BE2C (cell line): ENCODE data around the gene PNPLA1.

Experiments used
- DNase-seq: peaks from one replicate; pipeline ENCODE4 v3.0.0-alpha.2; 2020
- H3K27me3 ChIP-seq: fragments of 250-450 bp; sonication (Bioruptor Pico); 2 replicates; pipeline ENCODE4 v1.5.1; 2020; ENCODE audit warnings: mild to moderate bottlenecking
- H3K36me3 ChIP-seq: fragments of 250-450 bp; sonication (Bioruptor Pico); 2 replicates; pipeline ENCODE4 v1.5.1; 2020; ENCODE audit warnings: mild to moderate bottlenecking
- H3K4me1 ChIP-seq: fragments of 250-450 bp; sonication (Bioruptor Pico); 2 replicates; pipeline ENCODE4 v1.5.1; 2020
- H3K4me3 ChIP-seq: 2 replicates; pipeline ENCODE4 v1.5.1; 2011; ENCODE audit warnings: low read depth, low read length
- H3K9me3 ChIP-seq: fragments of 250-450 bp; sonication (Bioruptor Pico); 2 replicates; pipeline ENCODE4 v1.5.1; 2020
- TF ChIP-seq, protein P1 (sequence below): IDR thresholded peaks from 2 replicates; pipeline ENCODE4 v1.5.1; 2012; ENCODE audit warnings: mild to moderate bottlenecking, low read depth, low read length

Gene PNPLA1

DNA sequence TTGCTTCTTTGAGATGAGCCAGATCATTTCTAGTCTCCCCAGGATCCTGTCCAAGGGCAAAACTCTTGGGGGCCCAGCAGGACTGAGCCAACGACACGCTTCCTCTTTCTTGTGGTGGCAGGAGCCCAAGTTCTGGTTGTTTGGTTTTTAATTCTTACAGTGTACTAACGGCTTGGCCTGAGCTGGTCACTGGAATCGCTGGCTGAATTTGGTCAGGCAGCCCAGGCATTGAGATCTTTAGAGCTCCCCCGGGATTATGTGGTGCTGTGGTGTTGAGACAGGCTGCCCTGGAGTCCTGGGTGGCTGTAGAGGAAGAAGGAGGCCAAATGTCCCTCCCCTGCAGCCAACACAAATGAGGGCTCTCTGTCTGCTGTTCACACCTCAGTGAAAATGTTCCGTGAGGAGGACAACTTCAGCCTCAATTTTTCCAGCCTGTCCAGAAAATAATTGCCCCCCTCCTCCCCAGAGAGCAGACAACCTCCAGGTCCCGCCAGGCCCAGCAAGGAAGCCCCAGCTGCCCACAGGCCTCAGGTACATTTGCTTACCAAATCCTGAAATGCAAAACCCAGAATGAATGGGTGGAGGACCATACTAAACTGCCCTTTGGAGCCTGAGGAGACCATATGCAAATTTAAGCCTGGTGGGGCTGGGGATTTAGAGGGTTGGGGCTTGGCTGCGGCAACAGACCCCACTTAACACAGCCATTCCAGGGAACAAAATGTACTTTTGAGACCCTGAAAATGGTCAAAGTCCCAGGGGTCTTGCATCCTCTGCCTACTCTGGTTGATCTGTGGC, 43.2 kb downstream of the PNPLA1 start:
- no peaks in the 10 kb centered on the region for H3K4me1 ChIP-seq
- H3K27me3 ChIP-seq: no peaks in the 10 kb centered on the region
- DNase-seq: no peak
- no peak overlapping the region for H3K4me3 ChIP-seq
- no peaks in the 10 kb centered on the region for H3K36me3 ChIP-seq
- H3K9me3 ChIP-seq: no peaks in the 10 kb centered on the region
- TF ChIP-seq, protein P1, sequence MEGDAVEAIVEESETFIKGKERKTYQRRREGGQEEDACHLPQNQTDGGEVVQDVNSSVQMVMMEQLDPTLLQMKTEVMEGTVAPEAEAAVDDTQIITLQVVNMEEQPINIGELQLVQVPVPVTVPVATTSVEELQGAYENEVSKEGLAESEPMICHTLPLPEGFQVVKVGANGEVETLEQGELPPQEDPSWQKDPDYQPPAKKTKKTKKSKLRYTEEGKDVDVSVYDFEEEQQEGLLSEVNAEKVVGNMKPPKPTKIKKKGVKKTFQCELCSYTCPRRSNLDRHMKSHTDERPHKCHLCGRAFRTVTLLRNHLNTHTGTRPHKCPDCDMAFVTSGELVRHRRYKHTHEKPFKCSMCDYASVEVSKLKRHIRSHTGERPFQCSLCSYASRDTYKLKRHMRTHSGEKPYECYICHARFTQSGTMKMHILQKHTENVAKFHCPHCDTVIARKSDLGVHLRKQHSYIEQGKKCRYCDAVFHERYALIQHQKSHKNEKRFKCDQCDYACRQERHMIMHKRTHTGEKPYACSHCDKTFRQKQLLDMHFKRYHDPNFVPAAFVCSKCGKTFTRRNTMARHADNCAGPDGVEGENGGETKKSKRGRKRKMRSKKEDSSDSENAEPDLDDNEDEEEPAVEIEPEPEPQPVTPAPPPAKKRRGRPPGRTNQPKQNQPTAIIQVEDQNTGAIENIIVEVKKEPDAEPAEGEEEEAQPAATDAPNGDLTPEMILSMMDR: no peak

DNA sequence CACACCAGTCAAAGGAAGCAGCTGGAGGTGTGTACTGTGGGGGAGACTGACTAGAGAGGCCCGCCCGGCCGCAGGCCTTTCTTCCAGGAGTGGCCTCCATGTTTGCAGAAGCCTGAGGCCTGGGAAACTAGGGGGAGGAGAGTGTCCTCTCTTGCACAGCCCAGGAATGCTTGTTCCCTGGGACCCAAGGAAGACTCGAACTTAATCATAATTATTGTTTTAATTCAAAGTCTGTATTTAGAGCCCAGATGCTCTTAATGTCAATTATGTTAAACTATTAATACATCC, 43.7 kb downstream of the PNPLA1 start:
- DNase-seq: no peak
- TF ChIP-seq, protein P1: no peak
- Histone ChIP-seq H3K4me1 (no peaks in the 10 kb centered on the region), H3K36me3 (no peaks in the 10 kb centered on the region), H3K9me3 (no peaks in the 10 kb centered on the region), H3K4me3 (no peak overlapping the region), H3K27me3 (no peaks in the 10 kb centered on the region)

DNA sequence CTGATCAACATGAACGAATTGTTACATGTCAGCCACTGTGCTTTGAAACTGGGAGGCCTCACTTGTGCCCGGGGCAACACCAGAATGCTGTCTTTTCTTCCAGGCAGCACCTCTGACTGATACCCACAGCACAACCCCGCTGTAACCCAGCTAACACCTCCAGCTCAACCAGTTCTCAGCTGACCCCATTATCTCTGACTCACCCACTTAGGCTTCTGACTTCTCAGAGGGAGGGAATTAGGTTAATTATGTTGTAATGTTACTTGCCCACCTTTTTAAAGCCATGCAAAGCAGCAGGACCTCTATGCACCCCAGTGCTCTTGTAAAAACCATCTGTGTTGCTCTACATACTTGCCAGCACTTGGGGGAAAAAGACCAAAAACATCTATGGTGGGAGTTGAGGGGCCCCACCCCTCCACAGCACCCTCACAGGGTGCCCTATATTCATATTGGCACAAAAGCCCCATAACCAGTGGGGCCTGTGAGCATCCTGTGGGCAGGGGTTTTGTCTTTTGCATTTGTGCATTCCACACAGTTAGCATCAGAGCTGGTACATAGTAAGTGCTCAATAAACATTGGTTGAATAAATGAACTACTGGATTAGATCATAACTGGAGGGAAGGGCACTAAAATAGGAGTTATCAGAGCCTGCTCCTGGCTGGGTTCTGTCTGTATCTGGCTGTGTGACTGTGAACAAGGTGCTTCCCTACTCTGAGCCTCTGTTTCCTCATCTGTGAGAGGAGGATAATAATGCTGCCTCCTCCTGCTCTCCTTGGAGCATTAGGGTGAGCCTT, 44.6 kb downstream of the PNPLA1 start:
- Histone ChIP-seq H3K4me3 (no peak overlapping the region), H3K36me3 (no peaks in the 10 kb centered on the region), H3K4me1 (peaks cover 4% of the 10 kb centered on the region; the same call in 1 of the 2 replicates), H3K27me3 (no peaks in the 10 kb centered on the region), H3K9me3 (no peaks in the 10 kb centered on the region; the same call in 1 of the 2 replicates)
- TF ChIP-seq, protein P1: no peak
- DNase-seq: no peak

DNA sequence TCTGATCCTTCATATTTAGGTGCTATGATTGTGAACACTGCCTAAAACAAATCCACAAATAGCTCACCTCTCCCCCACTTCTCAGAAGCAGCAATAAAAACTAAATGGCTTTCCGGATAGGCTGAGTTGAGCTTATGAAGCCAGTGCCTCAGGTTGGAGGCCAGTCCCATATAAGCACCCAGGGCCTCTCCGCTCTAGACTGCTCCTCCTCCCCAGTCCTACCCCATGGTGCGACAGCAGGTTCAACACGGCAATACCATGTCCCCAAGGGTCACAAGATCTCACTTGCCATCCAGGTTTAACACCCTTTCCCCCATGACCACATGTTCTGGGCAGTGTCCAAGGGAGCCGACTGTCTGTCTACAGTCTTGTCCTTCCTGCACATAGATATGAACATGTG, 46.1 kb downstream of the PNPLA1 start:
- Histone ChIP-seq H3K27me3 (no peaks in the 10 kb centered on the region), H3K4me3 (no peak overlapping the region), H3K36me3 (no peaks in the 10 kb centered on the region), H3K4me1 (peaks cover 4% of the 10 kb centered on the region; the same call in 1 of the 2 replicates), H3K9me3 (no peaks in the 10 kb centered on the region; the same call in 1 of the 2 replicates)
- DNase-seq: no peak
- TF ChIP-seq, protein P1: no peak

DNA sequence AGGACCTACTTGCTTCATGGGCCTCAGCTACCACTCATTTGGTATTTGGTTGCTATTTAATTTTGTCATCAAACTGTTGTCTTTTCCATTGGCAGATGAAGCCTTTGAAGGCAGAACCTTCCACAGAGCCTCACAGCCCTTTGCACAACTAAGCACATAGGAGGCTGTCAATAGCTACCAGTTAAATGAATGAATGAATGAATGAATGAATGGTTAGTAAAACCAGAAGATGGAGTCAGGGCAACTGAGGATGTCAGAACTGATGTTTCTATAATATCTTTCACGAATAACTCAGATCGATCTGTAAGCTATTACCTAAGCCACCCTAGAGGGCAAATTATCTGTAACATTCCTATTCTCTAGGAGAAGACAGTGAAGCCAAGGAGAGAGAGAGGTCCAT, 47.8 kb downstream of the PNPLA1 start:
- H3K9me3 ChIP-seq: no peaks in the 10 kb centered on the region; the same call in 1 of the 2 replicates
- H3K27me3 ChIP-seq: no peaks in the 10 kb centered on the region
- H3K4me3 ChIP-seq: no peak overlapping the region
- H3K36me3 ChIP-seq: no peaks in the 10 kb centered on the region
- DNase-seq: no peak
- TF ChIP-seq, protein P1: no peak
- peaks cover 4% of the 10 kb centered on the region; the same call in 1 of the 2 replicates for H3K4me1 ChIP-seq
